Measurements from ENCODE around the gene MAOA.
"Not testable (repeated sequence)": the region's sequence is repeated elsewhere in the genome, so short reads cannot be mapped to it uniquely, and the experiment has no call there.

Gene MAOA

DNA sequence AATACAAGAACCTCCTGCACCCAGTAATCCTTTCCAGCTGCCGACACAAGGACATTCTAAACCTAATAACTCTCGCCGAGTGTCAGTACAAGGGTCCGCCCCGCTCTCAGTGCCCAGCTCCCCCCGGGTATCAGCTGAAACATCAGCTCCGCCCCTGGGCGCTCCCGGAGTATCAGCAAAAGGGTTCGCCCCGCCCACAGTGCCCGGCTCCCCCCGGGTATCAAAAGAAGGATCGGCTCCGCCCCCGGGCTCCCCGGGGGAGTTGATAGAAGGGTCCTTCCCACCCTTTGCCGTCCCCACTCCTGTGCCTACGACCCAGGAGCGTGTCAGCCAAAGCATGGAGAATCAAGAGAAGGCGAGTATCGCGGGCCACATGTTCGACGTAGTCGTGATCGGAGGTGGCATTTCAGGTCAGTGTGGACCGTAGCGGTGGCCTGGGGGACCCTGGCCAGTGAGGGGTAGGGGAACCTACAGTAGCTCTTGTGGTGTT is at the start of gene MAOA:
Gene MAOA (plus strand): TSS at position 295 of the 490 bp plus-strand sequence. CDS start 43 bp downstream, at position 338.
- no peak for DNase-seq (ENCODE audit: low read depth in 2 of 2, low spot score in 1 of 2)

DNA sequence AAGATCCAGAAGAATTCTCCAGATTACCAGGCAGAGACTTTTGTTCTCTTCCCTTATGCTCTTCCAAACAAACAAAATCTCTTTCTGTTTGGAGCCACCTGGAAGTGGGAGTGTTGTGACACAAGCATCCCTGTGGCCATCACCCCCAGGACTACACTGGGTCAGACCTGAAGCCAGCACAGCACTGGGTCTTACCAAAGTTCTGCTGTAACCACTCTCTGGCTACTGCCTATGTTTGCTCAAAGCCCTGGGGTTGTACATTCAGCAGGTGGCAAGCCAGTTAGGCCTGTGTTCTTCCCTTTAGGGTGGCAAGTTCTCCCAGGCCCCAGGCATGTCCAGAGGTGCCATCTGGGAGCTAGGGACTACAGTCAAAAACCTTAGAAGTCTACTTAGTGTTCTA is 43.7 kb upstream of the MAOA start:
- DNase-seq (ENCODE audit: low read depth in 2 of 2, low spot score in 1 of 2): no peak

DNA sequence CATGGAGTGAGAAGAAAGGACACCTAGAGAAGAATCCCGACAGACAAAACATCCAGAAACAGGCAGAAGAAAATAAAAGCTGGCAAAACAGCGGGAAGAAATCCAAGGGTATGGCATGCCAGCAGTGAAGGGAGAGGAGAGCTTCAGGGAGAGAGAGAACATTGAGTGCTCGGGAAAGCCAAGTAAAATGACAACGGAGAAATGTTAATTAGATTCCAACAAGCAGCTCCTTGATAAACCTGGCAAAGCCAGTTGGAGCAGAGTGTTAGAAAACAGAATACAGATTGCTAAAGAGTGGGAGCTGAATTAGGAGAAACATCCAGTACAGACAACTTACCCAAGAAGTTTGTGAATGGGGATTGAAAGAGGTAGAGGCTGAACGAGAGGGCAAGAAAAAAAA is 40.4 kb upstream of the MAOA start:
- no peak for DNase-seq (ENCODE audit: low read depth in 2 of 2, low spot score in 1 of 2)

DNA sequence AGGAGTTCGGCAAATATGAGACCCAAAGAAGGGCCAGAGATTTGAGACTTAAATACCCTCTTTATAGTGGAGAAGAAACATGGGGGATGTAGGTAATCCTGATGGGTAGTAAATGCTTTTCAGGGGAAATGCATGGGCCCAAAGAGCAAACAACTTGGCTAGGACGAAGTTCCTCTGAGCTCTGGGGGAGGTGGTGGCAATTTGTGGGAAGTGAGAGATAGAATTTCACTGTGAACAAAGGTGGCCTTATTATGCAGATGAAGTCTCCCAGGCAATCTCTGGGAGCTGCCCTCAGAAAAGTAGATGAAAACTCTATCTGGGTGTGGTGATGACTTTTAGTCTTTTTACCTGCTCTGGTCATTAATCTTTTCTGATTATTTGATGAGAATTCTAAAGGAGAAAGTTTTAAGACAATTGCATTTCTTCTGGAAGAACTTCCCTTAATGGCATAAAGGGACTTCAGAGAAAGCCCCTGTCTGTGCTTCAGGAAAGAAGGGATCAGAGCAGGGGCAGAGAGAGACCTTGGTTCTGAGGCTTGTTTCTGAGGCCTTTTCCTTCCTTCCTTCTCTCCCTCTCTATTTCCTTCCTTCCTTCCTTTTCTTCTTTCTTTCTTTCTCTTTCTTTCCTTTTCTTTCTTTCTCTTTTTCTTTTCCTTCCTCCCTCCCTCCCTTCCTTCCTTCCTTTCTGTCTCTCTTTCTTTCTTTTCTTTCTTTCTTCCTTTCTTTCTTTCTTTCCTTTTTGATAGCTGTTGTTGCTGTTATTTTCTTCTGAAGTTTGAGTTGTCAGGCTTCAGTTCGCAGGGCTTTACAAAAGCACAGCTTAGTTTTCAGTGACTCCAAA is 37.5 kb upstream of the MAOA start:
- DNase-seq (ENCODE audit: low read depth in 2 of 2, low spot score in 1 of 2): no peak

DNA sequence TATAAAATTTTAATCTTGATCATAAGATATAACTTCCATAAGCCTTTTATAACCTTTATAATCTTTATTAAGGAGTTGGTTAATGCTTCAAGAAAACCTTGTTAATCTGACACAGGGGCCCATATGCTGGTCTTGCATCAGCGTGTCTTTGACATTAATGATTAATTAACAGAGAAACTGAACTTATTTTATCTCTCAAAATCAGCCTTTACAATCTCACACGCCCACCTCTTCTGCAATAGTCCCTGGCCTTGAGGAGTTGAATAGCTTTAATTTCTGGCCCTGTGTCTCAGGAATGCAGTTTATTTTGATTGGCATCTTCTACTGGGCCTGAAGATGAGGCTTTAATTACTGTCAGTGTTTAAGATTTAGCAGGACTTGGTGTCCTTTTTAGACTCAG is 36.2 kb upstream of the MAOA start:
- not testable (repeated sequence) for DNase-seq (ENCODE audit: low read depth in 2 of 2, low spot score in 1 of 2)

DNA sequence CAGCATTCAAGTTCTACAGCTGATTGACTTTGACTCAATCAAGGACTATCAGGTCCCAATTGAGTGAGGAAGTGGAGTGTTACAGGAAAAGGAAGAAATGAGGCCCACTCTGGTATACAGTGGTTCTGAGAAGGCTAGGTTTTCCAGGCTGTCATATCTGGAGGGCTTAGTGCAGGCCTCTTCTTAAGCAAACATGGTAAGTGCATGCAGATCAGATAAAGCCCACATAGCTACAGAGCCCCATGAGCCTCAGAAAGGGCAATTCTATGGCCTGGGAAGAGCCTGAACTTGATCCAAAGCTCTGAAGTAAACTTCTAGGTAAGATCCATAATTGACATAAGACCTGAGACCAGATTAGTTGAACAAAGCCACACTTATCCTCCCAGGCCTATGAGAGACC is 29.0 kb upstream of the MAOA start:
- DNase-seq (ENCODE audit: low read depth in 2 of 2, low spot score in 1 of 2): no peak

DNA sequence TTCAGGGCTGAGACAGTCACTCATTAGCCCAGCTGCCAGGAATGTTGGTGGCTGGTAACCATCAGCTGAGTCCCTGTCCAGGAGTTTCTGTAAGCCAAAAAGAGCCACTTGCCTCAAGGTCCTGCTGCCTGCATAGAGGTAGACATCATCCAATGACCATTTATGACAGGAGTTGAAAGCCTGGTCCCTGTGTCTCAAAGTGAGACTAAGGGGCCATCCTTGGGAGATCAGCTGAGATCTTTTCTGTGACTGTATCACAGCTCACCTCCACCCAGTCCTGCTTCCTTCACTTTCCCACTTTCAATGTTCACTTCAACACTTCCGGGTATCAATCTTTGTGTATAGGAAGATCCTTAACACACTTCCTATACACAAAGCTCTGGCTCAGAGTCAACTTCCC is 28.4 kb upstream of the MAOA start:
- DNase-seq (ENCODE audit: low read depth in 2 of 2, low spot score in 1 of 2): no peak

DNA sequence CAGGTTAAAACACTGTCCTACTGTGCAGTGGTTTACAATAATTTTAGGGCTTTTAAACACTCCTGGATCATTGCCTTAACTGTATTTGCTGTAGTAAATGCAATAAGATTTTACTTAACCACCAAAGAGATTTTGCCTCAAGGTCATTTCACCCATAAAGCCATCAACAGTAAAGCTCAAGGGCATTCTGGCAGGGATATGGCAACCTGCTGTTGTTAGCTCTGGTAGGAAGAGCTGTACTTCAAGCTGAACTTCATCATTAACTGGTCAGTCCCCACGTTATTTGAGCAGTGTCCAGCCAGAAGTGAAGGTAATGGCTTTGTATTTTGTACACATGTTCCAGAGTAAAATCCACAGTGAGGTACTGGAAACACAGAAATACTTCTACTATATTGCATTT is 26.9 kb upstream of the MAOA start:
- DNase-seq (ENCODE audit: low read depth in 2 of 2, low spot score in 1 of 2): no peak

DNA sequence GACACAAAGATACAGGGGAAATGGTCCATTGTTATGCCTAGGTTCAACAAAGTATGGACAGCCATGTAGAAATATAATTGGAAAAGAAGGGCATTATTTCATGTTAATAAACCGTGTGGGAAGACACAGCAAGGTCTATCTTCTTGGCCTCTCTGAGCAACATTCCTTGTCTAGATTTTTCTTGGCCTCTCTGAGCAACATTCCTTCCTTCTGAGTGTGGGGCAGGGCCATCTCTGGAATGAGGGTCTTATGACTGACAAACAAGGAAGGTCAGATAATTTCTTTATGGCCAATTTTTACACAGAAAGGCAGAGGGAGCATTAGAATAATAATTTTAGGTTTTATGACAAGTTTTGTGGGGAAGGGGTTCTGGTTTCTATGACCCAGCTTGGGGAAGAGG is 24.3 kb upstream of the MAOA start:
- no peak for DNase-seq (ENCODE audit: low read depth in 2 of 2, low spot score in 1 of 2)

DNA sequence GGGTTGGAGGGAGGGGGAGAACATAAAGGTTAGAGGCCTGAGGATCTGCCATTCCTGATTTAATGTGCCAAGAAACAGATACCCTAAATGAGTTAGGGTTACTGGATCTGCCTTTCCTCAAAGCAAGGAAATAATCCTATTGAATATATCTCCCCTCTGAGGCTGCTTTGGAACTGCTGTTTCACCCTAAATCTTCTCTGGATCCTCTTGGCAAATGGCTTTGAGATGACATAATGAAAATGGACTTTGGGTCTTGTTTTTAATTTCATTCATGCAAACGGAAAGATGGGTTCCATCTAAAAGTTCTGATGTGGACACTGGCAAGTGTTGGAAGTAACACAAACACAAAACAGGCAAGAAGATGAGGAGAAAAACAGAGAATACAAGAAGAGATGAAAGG is 23.0 kb upstream of the MAOA start:
- DNase-seq (ENCODE audit: low read depth in 2 of 2, low spot score in 1 of 2): no peak

DNA sequence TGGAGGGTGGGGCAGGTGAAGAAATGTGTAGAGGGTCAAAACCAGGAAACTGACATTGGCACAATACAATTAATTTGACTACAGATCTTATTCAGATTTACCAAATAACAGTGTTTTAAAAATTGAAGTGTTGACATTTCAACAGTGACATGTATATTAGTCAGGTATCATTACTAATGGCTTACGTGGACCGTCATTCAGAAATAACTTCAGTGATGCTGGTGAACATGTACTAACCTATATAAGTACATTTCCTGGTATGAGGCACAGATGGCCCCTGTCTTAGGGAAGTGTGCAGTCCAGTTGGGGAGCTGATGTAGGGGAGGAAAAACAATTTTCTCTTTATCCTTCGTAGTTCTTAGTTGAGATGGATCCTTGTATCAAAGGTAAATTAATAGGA is 22.3 kb upstream of the MAOA start:
- no peak for DNase-seq (ENCODE audit: low read depth in 2 of 2, low spot score in 1 of 2)

DNA sequence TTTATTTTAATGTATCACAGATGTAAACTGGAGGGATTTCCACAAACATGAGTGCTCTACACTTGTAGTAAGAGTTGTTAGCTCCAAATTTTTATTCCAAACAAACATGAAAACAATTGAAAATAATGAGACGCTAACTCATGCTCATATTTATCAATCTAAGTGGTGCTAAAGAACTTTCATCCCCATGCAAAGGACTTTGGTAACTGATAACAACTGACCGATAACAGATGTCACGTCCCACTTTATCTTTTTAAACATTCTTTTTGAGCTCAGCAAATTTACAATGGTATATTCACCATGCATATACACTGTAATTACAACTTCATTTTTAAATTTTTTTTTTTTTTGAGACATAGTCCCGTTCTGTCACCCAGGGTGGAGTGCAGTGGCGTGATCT is 15.6 kb upstream of the MAOA start:
- DNase-seq (ENCODE audit: low read depth in 2 of 2, low spot score in 1 of 2): no peak

DNA sequence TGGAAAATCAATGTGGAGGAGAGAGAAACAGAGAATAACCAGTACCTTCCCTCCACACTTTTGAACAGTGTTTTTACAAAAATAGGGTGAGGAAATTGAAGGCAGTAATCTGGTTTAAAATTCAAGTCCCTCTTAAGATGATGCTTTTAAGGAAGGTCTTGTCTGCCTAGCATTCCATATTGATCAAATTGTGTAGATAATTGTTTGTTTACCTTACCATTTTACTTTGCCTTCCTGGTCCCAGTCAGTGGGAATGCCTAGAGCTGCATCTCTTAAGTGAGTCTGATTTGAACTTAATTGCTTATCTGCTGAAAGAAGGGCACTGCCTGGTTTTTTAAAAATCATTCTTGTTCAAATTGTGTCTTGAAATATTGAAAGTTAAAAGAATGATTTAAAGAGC is 14.4 kb upstream of the MAOA start:
- no peak for DNase-seq (ENCODE audit: low read depth in 2 of 2, low spot score in 1 of 2)

DNA sequence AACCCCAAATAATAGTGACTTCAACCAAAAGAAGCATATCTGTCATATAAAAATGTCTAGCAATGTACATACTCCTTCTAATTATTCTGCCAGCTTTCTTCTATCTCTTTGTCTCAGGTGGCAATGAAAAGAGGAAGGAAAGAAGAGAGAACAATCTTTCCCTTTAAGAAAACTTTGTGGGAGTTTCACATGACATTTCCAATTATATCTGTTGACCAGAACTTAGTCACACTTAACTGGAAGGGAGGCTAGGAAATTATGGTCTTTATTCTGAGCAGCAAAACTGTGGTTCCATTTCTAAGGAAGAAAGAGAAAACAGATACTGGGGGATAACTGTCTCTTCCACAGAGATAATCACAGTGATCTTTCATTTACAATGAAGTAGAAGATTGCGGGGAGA is 12.9 kb upstream of the MAOA start:
- DNase-seq (ENCODE audit: low read depth in 2 of 2, low spot score in 1 of 2): no peak

DNA sequence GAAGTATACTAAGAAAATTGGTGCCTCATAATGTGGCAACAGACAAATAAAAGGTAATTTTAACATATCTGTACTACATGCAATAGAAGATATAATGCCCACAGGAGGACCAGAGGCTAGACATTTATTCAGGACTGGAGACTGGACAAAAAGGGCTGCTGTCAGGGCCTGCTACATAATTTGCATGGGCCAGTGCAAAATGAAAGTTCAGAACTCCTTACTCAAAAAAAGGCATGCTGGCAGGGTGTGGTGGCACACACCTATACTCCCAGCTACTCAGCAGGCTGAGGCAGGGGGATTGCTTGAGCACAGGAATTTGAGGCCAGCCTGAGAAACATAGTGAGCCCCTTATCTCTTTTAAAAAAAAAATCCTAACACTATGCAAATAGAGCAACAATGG is 12.4 kb upstream of the MAOA start:
- DNase-seq (ENCODE audit: low read depth in 2 of 2, low spot score in 1 of 2): no peak

DNA sequence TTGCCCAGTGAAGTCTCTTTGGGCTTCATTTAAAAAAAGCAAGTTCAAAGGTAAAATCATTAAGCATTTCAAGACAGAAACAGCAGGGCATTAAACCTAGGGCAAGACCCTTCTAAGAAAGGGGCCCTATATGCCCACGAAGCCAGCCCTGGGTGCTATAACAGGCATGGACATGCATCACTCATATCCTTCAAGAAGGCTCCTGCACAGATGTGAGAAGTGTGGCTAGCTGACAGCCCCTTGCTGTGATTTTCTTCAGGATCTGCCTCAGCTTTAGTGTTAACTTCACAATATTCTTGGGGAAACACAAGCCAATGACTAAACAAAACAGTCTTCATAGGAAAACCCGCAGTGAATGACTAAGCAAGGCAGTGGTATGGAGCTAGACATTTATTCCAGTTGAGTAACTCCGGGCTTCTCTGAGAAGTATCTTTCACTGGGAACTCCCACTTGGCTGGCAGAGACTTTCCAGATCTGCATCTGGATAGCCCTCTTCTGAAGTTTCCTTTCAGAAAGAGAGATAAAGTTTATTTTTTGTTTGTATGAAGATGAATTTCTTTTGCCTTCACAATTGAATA is 11.9 kb upstream of the MAOA start:
- DNase-seq (ENCODE audit: low read depth in 2 of 2, low spot score in 1 of 2): no peak

DNA sequence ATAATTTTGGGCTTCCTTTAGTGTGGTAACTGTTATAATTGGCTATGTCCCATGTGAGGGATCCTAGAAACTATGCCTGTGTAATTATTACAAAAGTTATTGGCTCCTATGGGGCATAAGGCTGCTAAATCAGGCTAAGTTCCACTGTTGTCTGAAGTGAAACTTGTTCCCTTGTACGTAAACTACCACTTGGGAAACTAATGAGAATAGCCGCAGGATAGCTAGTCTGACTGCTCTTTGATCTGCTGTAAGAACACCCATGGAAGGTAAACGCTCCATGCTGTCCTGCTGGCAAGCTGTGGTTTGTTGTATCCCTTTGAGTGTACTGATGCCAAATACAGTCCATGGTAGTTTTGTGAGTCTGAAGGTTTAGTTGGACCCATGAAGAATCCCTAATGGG is 9.3 kb upstream of the MAOA start:
- DNase-seq (ENCODE audit: low read depth in 2 of 2, low spot score in 1 of 2): no peak

DNA sequence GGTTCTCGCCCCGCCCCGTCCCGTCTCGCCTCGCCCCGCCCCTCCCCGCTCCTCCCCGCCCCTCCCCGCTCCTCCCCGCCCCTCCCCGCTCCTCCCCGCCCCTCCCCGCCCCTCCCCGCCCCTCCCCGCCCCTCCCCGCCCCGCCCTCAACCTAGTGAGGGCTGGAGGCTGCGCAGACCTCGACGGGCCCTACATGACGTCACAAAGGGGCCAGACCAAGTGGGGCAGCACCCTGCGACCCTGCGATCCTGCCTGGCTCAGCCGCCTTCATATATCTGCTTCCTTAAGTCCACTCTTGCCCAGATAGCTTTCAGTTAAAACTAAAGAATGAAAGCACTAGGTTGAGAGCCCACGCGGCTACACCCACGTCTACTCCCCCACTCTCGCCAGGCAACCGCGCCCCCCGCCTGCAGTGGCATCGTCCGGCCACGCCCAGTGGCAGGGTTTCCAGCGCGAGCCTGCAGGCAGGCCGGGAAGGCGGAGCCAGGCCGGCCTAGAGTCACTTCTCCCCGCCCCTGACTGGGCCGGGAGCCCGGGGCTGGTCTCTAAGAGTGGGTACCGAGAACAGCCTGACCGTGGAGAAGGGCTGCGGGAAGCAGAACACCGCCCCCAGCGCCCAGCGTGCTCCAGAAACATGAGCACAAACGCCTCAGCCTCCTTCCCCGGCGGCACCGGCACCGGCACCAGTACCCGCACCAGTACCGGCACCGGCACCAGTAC is 1.5 kb upstream of the MAOA start:
- DNase-seq (ENCODE audit: low read depth in 2 of 2, low spot score in 1 of 2): peak; percentile 56 to 65

DNA sequence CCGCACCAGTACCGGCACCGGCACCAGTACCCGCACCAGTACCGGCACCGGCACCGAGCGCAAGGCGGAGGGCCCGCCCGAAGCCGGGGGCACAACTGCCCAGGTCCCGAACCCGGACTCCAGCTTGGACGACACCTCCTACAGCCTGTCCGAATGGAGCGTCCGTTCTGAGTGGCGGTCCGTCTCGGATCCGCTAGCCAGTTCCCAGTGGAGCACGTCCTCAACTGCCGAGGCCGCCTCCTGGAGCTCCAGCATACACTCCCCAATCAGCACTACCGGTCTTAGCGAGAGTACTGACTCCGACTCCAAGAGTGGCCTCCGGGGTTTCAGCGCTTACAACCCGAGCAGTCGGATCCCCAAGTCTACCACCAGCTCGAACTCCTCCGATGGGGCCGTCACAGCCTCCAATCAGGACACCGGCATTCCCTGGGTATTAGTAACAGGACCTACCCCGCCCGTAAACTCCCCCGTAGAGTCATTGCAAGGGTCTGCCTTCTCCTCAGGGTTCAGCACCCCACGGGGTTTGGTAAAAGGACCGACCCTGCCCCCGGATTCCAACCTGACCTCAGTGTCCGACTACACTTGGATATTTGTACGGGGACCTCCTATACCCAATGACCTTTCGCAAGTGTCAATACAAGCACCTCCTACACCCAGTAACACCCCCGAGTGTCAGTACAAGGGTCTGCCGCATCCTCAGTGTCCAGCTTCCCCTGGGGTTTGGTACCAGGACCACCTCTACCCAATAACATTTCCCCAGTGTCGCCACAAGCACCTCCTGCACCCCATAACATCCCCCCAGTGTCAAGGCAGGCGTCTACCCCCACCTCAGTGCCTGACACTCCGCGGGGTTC is 721 bp upstream of the MAOA start:
- DNase-seq (ENCODE audit: low read depth in 2 of 2, low spot score in 1 of 2): peak in 1 of 2 donors; percentile 2

DNA sequence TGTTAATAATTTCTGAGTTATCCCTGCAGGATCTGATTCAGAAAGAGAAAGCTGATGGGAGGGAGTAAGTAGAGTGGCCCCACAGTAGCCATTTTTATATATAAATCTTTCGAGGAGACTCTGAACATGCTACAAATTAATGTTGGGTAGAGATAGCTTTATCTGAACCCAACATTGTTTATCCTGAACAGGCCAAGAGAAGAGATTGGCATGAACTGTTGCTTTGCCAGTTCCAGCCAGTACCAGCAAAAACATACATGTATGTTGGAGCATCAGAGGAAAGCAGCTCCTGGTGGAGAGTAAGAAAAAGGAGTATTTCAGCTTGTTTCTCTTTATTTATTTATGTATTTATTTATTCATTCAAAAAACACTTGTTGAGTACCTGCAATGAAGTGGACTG is 1.6 kb downstream of the MAOA start:
- no peak for DNase-seq (ENCODE audit: low read depth in 2 of 2, low spot score in 1 of 2)

DNA sequence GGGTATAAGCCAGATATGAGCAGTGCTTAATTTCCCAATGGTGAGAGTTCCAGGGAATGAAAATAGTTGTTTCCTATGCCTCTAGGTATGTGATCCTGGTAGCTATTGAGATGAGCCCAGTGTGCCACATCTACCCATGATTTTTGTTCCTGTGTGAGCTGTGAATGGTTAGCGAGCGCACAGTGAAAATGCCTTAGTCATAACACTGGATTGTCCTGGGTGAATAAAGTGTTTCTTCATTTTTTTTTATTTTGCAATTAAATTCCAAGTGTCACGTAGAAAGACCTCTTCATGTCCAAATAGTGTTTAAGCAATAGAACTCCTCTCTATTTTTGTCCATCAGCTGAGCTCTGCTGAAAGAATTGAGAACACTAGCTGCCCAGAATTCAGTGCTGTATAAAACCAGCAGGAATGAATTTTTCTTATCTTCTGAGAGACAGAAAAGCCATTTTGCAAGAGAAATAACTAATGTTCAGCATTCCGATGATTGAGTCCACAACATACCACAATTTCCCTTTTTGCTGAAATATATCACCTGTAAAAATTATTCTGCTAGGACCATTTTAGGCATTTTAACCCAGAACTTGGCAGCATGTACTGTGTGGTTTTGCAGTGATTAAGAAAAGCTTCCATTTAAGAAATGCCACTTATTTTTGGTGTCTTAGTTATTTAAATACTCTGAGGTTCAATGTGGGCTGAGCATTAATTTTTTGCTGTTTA is 5.6 kb downstream of the MAOA start:
- no peak for DNase-seq (ENCODE audit: low read depth in 2 of 2, low spot score in 1 of 2)
